ENCODE data around the gene IPO11. TPM values are rescaled to one million over a fixed set of nuclear protein-coding genes. Genes with fewer than 3 reads are reported as not detected.

Gene IPO11
- total RNA-seq, 4 donors from 2014 or later, result 20.4 to 44.6 (median 34.1) TPM

DNA sequence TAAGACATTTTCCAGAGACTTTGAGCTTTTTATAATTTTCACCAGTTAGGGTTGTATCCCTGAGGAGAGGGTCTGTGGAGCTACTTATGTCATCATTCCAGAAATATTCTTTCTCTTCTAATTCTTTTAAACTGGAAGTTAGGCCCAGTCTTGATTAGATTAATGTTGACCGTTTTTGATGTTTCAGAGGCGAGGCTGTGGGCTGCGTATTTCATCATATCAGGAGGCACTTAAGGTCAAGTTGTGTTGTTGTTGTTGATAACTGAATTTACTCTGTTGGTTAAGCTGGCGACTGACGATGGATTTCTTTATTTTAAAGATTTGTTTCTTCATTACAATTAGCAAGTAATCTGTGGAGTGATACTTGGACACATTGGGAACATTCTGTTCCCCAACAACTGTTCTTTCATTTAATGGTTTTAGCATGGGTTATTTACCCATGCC, 20.1 kb downstream of the IPO11 start:
- no peak overlapping the region for H3K4me3 ChIP-seq
- H3K27me3 ChIP-seq, result no peaks in the 10 kb centered on the region
- TF ChIP-seq, protein P1, sequence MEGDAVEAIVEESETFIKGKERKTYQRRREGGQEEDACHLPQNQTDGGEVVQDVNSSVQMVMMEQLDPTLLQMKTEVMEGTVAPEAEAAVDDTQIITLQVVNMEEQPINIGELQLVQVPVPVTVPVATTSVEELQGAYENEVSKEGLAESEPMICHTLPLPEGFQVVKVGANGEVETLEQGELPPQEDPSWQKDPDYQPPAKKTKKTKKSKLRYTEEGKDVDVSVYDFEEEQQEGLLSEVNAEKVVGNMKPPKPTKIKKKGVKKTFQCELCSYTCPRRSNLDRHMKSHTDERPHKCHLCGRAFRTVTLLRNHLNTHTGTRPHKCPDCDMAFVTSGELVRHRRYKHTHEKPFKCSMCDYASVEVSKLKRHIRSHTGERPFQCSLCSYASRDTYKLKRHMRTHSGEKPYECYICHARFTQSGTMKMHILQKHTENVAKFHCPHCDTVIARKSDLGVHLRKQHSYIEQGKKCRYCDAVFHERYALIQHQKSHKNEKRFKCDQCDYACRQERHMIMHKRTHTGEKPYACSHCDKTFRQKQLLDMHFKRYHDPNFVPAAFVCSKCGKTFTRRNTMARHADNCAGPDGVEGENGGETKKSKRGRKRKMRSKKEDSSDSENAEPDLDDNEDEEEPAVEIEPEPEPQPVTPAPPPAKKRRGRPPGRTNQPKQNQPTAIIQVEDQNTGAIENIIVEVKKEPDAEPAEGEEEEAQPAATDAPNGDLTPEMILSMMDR (IDR thresholded peaks at IDR 0.05), result no peak
- TF ChIP-seq EP300 (IDR thresholded peaks at IDR 0.05), result peak; percentile 68 to 69
- no peak for TF ChIP-seq POLR2A (IDR thresholded peaks at IDR 0.05)
- DNase-seq (ENCODE audit: low spot score in 2 of 2), result peak in 1 of 2 donors; percentile 26
- peak overlapping the region; percentile 11 to 88 (median 75) for H3K27ac ChIP-seq
- 45 to 51% methylated on average over 5 of the region's 5 CpGs for WGBS, 2 donors
- H3K36me3 ChIP-seq, result no peaks in the 10 kb centered on the region
- no peaks in the 10 kb centered on the region for H3K9me3 ChIP-seq
- H3K4me1 ChIP-seq, result peaks cover 0 to 38% (median 22%) of the 10 kb centered on the region in 4 donors

DNA sequence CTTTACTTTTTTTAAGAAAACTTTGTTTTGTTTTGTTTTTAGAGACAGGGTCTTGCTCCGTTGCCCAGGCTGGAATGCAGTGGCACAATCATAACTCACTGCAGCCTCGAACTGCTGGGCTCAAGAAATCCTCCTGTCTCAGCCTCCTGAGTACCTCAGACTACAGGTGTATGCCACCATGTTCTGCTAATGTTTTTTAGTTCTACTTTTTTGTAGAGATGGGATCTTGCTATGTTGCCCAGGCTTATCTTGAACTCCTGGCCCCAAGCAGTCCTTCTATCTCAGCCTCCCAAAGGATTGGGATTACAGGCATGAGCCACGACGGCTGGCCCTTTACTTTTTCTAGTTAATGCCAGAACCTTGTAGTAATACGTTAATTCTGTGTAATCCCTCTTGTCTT, 36.0 kb downstream of the IPO11 start:
- DNase-seq (ENCODE audit: low spot score in 2 of 2), result no peak
- Histone ChIP-seq H3K4me1 (peaks cover 0 to 2% (median 0%) of the 10 kb centered on the region in 4 donors), H3K9me3 (no peaks in the 10 kb centered on the region), H3K27ac (no peak overlapping the region), H3K27me3 (no peaks in the 10 kb centered on the region), H3K36me3 (peaks cover 0 to 37% (median 3%) of the 10 kb centered on the region in 3 donors), H3K4me3 (no peak overlapping the region)
- 95 to 97% methylated on average over 5 of the region's 5 CpGs for WGBS, 2 donors
- TF ChIP-seq POLR2A (IDR thresholded peaks at IDR 0.05) (no peak), EP300 (IDR thresholded peaks at IDR 0.05) (no peak)
- TF ChIP-seq, protein P1 (IDR thresholded peaks at IDR 0.05), result no peak

DNA sequence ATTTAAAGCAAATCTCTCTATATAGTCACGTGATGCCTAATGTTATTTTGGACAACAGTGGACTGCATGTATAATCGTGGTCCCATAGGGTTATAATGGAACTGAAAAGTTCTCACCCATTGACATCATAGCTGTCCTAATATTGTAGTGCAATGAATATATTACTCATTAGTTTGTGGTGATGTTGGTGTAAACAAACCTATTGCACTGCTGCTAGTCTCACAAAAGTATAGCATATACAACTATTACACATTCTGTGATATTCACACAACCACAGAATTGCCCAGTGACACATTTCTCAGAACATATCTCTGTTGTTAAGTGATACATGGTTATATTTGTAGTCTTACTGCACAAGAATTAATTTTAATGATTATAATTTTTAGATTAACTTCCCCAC, 37.7 kb downstream of the IPO11 start:
- peaks cover 0 to 55% (median 3%) of the 10 kb centered on the region in 3 donors for H3K36me3 ChIP-seq
- TF ChIP-seq POLR2A (IDR thresholded peaks at IDR 0.05), result no peak
- no peak overlapping the region for H3K27ac ChIP-seq
- WGBS, 2 donors, result 80 to 89% methylated on average over 2 of the region's 2 CpGs
- no peaks in the 10 kb centered on the region for H3K9me3 ChIP-seq
- no peak for DNase-seq (ENCODE audit: low spot score in 2 of 2)
- H3K4me3 ChIP-seq, result no peak overlapping the region
- no peaks in the 10 kb centered on the region for H3K4me1 ChIP-seq
- no peaks in the 10 kb centered on the region for H3K27me3 ChIP-seq

DNA sequence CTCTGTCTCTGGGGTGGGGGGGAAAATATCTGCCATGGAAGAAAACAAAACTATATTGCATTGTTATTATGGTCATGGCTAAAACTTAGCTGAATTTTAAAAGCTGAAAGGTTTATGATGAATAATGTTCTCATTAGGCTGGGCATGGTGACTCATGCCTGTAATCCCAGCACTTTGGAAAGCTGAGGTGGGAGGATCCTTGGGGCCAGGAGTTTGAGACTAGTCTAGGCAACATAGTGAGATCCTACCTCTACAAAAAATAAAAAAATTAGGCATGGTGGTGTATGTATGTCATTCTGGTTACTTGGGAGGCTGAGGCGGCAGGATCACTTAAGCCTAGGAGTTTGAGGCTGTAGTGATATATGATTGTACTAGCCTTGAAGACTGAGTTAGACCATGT, 44.5 kb downstream of the IPO11 start:
- H3K36me3 ChIP-seq, result peaks cover 0 to 45% (median 0%) of the 10 kb centered on the region in 3 donors
- H3K4me3 ChIP-seq, result no peak overlapping the region
- H3K4me1 ChIP-seq, result peaks cover 0 to 3% (median 0%) of the 10 kb centered on the region in 4 donors
- H3K9me3 ChIP-seq, result no peaks in the 10 kb centered on the region
- H3K27me3 ChIP-seq, result no peaks in the 10 kb centered on the region
- 100% methylated on average over 1 of the region's 1 CpG for WGBS, 2 donors
- DNase-seq (ENCODE audit: low spot score in 2 of 2), result no peak
- no peak overlapping the region for H3K27ac ChIP-seq
- TF ChIP-seq POLR2A (IDR thresholded peaks at IDR 0.05), result no peak
- TF ChIP-seq, protein P1 (IDR thresholded peaks at IDR 0.05), result no peak
- TF ChIP-seq EP300 (IDR thresholded peaks at IDR 0.05), result no peak

DNA sequence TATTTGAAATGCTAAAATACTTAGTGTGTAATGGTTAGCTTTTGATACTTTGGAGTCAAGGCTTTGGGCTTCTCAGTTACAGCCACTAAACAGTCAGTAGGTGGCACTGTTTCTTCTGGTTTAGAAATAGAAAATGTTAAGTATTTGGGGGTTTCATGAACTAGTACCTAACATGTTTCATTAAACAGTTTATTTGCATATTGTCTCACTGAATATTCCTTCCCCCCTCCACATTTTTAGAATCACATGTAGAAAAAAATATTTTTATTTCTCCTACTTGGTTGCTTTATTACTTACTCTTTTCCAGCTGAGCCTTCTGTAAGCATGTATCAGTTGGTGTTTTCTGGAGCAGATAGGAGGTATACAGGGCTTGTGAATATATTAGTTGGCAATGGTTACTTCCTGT, 48.0 kb downstream of the IPO11 start:
- H3K27me3 ChIP-seq, result no peaks in the 10 kb centered on the region

More for the DNA sequence above, 48.0 kb downstream of the IPO11 start:
- no peak for DNase-seq (ENCODE audit: low spot score in 2 of 2)
- H3K36me3 ChIP-seq, result peaks cover 0 to 13% (median 0%) of the 10 kb centered on the region in 3 donors
- no peak overlapping the region for H3K4me3 ChIP-seq
- no peaks in the 10 kb centered on the region for H3K9me3 ChIP-seq
- H3K4me1 ChIP-seq, result peaks cover 0 to 6% (median 0%) of the 10 kb centered on the region in 4 donors
- no peak overlapping the region for H3K27ac ChIP-seq
- TF ChIP-seq, protein P1 (IDR thresholded peaks at IDR 0.05), result peak; percentile 47 to 71 (median 63)
- TF ChIP-seq EP300 (IDR thresholded peaks at IDR 0.05) (no peak), POLR2A (IDR thresholded peaks at IDR 0.05) (no peak)
